A673 (cell line): Measurements from ENCODE around the gene NUP37.

Experiments used
- EZH2 ChIP-seq: fragments of 200-600 bp; sonication (generic); IDR thresholded peaks from 2 replicates; pipeline ENCODE4 v1.6.1; 2017; ENCODE audit warnings: borderline replicate concordance, low read depth, mild to moderate bottlenecking, mixed read lengths, antibody characterized with exemption, low read length; ENCODE audit not compliant: poor library complexity, severe bottlenecking
- TF ChIP-seq, protein P1 (sequence below): fragments of 300-800, 200-600 bp; sonication (generic); conservative IDR thresholded peaks from 2 replicates; pipeline ENCODE4 v1.5.1; 2017; ENCODE audit warnings: low read depth, mild to moderate bottlenecking, antibody characterized with exemption, low read length, moderate library complexity, mixed read lengths

DNA sequence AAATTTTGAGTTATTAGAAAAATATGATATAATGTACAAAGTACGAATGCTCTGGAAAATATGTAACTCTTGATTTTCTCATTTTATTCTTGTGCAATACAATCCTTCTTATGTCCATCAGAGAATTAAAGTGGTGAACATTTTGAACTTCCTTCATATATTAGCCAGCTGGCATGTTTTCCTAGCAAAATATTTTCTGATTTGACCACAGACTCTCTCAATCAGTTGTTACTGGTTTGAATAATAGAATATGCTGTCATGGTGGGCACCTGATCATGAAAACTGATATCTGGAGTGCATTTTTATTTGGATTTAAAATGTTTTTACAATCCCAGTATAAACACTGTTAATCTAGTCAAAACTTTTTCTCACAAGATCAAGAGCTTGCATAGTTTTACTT, 24.3 kb upstream of the NUP37 start:
- TF ChIP-seq, protein P1, sequence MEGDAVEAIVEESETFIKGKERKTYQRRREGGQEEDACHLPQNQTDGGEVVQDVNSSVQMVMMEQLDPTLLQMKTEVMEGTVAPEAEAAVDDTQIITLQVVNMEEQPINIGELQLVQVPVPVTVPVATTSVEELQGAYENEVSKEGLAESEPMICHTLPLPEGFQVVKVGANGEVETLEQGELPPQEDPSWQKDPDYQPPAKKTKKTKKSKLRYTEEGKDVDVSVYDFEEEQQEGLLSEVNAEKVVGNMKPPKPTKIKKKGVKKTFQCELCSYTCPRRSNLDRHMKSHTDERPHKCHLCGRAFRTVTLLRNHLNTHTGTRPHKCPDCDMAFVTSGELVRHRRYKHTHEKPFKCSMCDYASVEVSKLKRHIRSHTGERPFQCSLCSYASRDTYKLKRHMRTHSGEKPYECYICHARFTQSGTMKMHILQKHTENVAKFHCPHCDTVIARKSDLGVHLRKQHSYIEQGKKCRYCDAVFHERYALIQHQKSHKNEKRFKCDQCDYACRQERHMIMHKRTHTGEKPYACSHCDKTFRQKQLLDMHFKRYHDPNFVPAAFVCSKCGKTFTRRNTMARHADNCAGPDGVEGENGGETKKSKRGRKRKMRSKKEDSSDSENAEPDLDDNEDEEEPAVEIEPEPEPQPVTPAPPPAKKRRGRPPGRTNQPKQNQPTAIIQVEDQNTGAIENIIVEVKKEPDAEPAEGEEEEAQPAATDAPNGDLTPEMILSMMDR = no peak
- no peak for TF ChIP-seq EZH2
